ENCODE measurements around the gene F2.

- TF ChIP-seq CTCF (IDR thresholded peaks at IDR 0.05; ENCODE audit: insufficient read depth, low read length) (no peak), POLR2AphosphoS5 (IDR thresholded peaks at IDR 0.05; ENCODE audit: low read depth) (no peak)
Measured at GRCh38 chr11:46759196-46759595, 40.2 kb downstream of the F2 start.
